ENCODE data around the gene ACSF2. TPM values are rescaled to one million over a fixed set of nuclear protein-coding genes. Genes with fewer than 3 reads are reported as not detected.

The ACSF2 gene
- total and polyA plus RNA-seq, 2 donors (not counting 3 experiments of a cell fraction or from before 2014, with no cell fraction given): 33.2 to 37.2 TPM

GRCh38 chr17:50519141-50519834 is 93.3 kb downstream of the ACSF2 start:
- Histone ChIP-seq H3K9ac (replicated peaks; ENCODE audit: extremely low read depth, insufficient read depth, low read length) (no peak overlapping the region), H3K4me2 (ENCODE audit: insufficient read depth, low read length) (no peak overlapping the region), H3K79me2 (ENCODE audit: control insufficient read depth, insufficient read depth, low read length) (no peaks in the 10 kb centered on the region), H3K4me1 (ENCODE audit: control insufficient read depth, extremely low read depth, insufficient read depth, low read length) (peaks cover 9% of the 10 kb centered on the region), H3K9me3 (replicated peaks; ENCODE audit: control insufficient read depth, insufficient read depth, low read length) (no peaks in the 10 kb centered on the region), H2AFZ (ENCODE audit: low read depth, low read length) (no peak overlapping the region), H3K27me3 (ENCODE audit: control insufficient read depth in 2 of 2, insufficient read depth in 2 of 2, low read length in 2 of 2) (no peaks in the 10 kb centered on the region), H3K27ac (ENCODE audit: insufficient read depth, low read depth, low read length) (no peak overlapping the region), H3K4me3 (replicated peaks in 1 of 3; ENCODE audit: insufficient read depth in 1 of 3, low read depth in 1 of 3, low read length in 3 of 3) (no peak overlapping the region), H3K36me3 (ENCODE audit: control insufficient read depth in 2 of 2, extremely low read depth in 1 of 2, insufficient read depth in 2 of 2, low read length in 2 of 2) (no peaks in the 10 kb centered on the region), H4K20me1 (replicated peaks; ENCODE audit: control insufficient read depth, extremely low read depth, insufficient read depth, low read length) (no peaks in the 10 kb centered on the region), H3K9me1 (replicated peaks; ENCODE audit: control insufficient read depth, extremely low read depth, insufficient read depth, low read length) (no peaks in the 10 kb centered on the region)
- dilution Hi-C loops (cut with MboI; ENCODE audit: extremely low pct_ligation_motif_present, low sequenced_read_pairs) (no loop called here), intact Hi-C loops (cut with micrococcal nuclease) (no loop called here)
- peak; percentile 48 for FAIRE-seq
- DNase-seq (ENCODE audit: low read depth, low spot score): no peak
- BruUV-seq (replicated peaks): no TSS peak
- CTCF ChIA-PET: interaction anchor here (0.8 to 1.2 kb wide), 4 partner anchors 13 to 264 kb away, joined by 3 to 4 read pairs (median 3); no protein-coding TSS in a partner anchor
- TF ChIP-seq GATA2 (IDR thresholded peaks at IDR 0.05; ENCODE audit: insufficient read depth, insufficient read length, low read depth, low read length) (peak; percentile 86), MYC (IDR thresholded peaks at IDR 0.05; ENCODE audit: low read depth, low read length) (no peak)
- POLR2A ChIA-PET: no interaction called here

GRCh38 chr17:50520483-50520882 is 94.5 kb downstream of the ACSF2 start:
- Histone ChIP-seq H3K9me1 (replicated peaks; ENCODE audit: control insufficient read depth, extremely low read depth, insufficient read depth, low read length) (no peaks in the 10 kb centered on the region), H3K9ac (replicated peaks; ENCODE audit: extremely low read depth, insufficient read depth, low read length) (no peak overlapping the region), H3K27me3 (ENCODE audit: control insufficient read depth in 2 of 2, insufficient read depth in 2 of 2, low read length in 2 of 2) (no peaks in the 10 kb centered on the region), H2AFZ (ENCODE audit: low read depth, low read length) (no peak overlapping the region), H3K79me2 (ENCODE audit: control insufficient read depth, insufficient read depth, low read length) (no peaks in the 10 kb centered on the region), H3K4me2 (ENCODE audit: insufficient read depth, low read length) (no peak overlapping the region), H3K36me3 (ENCODE audit: control insufficient read depth in 2 of 2, extremely low read depth in 1 of 2, insufficient read depth in 2 of 2, low read length in 2 of 2) (no peaks in the 10 kb centered on the region), H3K4me1 (ENCODE audit: control insufficient read depth, extremely low read depth, insufficient read depth, low read length) (peaks cover 9% of the 10 kb centered on the region), H3K9me3 (replicated peaks; ENCODE audit: control insufficient read depth, insufficient read depth, low read length) (no peaks in the 10 kb centered on the region), H4K20me1 (replicated peaks; ENCODE audit: control insufficient read depth, extremely low read depth, insufficient read depth, low read length) (no peaks in the 10 kb centered on the region), H3K4me3 (replicated peaks in 1 of 3; ENCODE audit: insufficient read depth in 1 of 3, low read depth in 1 of 3, low read length in 3 of 3) (no peak overlapping the region), H3K27ac (ENCODE audit: insufficient read depth, low read depth, low read length) (no peak overlapping the region)
- dilution Hi-C loops (cut with MboI; ENCODE audit: extremely low pct_ligation_motif_present, low sequenced_read_pairs) (no loop called here), intact Hi-C loops (cut with micrococcal nuclease) (no loop called here)
- no TSS peak for BruUV-seq (replicated peaks)
- DNase-seq (ENCODE audit: low read depth, low spot score) (no peak), FAIRE-seq (no peak)
- TF ChIP-seq MAX (IDR thresholded peaks at IDR 0.05; ENCODE audit: insufficient read depth, insufficient read length) (no peak), FOS (IDR thresholded peaks at IDR 0.05; ENCODE audit: borderline replicate concordance, insufficient read depth, low read length) (no peak), POLR2A (IDR thresholded peaks at IDR 0.05; ENCODE audit: low read depth, low read length) (no peak), CTCF (IDR thresholded peaks at IDR 0.05; ENCODE audit: extremely low read depth in 1 of 2, insufficient read depth in 1 of 2, low read depth in 1 of 2, low read length in 2 of 2) (no peak), JUN (IDR thresholded peaks at IDR 0.05; ENCODE audit: borderline replicate concordance, insufficient read depth, insufficient read length, low read depth) (no peak), EZH2 (IDR thresholded peaks at IDR 0.05; ENCODE audit: borderline replicate concordance, low read depth, low read length, severe bottlenecking) (no peak), POLR2AphosphoS5 (IDR thresholded peaks at IDR 0.05; ENCODE audit: insufficient read depth, low read depth, low read length) (no peak), MYC (IDR thresholded peaks at IDR 0.05; ENCODE audit: low read depth, low read length) (no peak)
- ChIA-PET CTCF (interaction anchor here (0.9 to 1.2 kb wide), 3 partner anchors 9 to 262 kb away, joined by 3 to 4 read pairs (median 4); no protein-coding TSS in a partner anchor), POLR2A (no interaction called here)

Measured in endothelial cell of umbilical vein (primary cell).